HUDEP-2 (cell line): ENCODE results near the gene ZNF556.

Experiments
- DNase-seq, 76 experiments: peaks; one replicate each; lab custom pipeline; 2025; ENCODE audit not compliant: unreplicated experiment in 76 of 76; lab: John Stamatoyannopoulos, UW

The ZNF556 gene

GRCh38 chr19:2867025-2867991 is at the start of gene ZNF556:
TSS of gene ZNF556 (plus strand) at chr19:2867335. CDS start at chr19:2867422, 87 bp downstream.
- no peak for DNase-seq

- peak in 75 of 76 experiments; percentile 42 to 99 (median 97) for DNase-seq
Observed at GRCh38 chr19:2819540-2820111, 47.5 kb upstream of the ZNF556 start, which contains the start of gene ZNF554. TSS of gene ZNF554 (plus strand) at chr19:2819868. CDS start at chr19:2820072, 204 bp downstream.

GRCh38 chr19:2820112-2820702 is 46.9 kb upstream of the ZNF556 start:
- peak in 4 of 76 experiments; percentile 23 to 45 (median 26) for DNase-seq

- no peak for DNase-seq
Observed at GRCh38 chr19:2822846-2823245, 44.3 kb upstream of the ZNF556 start.

- no peak for DNase-seq
Observed at GRCh38 chr19:2823646-2824045, 43.5 kb upstream of the ZNF556 start.

- no peak for DNase-seq
Observed at GRCh38 chr19:2824129-2824528, 43.0 kb upstream of the ZNF556 start.

- no peak for DNase-seq
Observed at GRCh38 chr19:2827022-2827421, 40.1 kb upstream of the ZNF556 start.

- DNase-seq = no peak
Observed at GRCh38 chr19:2827840-2828489, 39.2 kb upstream of the ZNF556 start.

GRCh38 chr19:2834294-2834871 is 32.8 kb upstream of the ZNF556 start:
- DNase-seq = no peak

GRCh38 chr19:2837430-2837829 is 29.7 kb upstream of the ZNF556 start:
- no peak for DNase-seq

GRCh38 chr19:2840794-2841791 is 26.0 kb upstream of the ZNF556 start, which contains the start of gene ZNF555:
TSS of gene ZNF555 (plus strand) at chr19:2841475. CDS start at chr19:2841573, 98 bp downstream.
- DNase-seq = peak in 67 of 76 experiments; percentile 4 to 99 (median 94)

GRCh38 chr19:2841855-2842574 is 25.1 kb upstream of the ZNF556 start:
- DNase-seq = no peak

GRCh38 chr19:2845107-2845506 is 22.0 kb upstream of the ZNF556 start:
- no peak for DNase-seq

- no peak for DNase-seq
Observed at GRCh38 chr19:2846180-2846894, 20.8 kb upstream of the ZNF556 start.

GRCh38 chr19:2847507-2847906 is 19.6 kb upstream of the ZNF556 start:
- DNase-seq = no peak

GRCh38 chr19:2848616-2849015 is 18.5 kb upstream of the ZNF556 start:
- DNase-seq = no peak

- DNase-seq = no peak
Observed at GRCh38 chr19:2850256-2850925, 16.7 kb upstream of the ZNF556 start.
